Measurements from ENCODE around the gene VDR.

The VDR gene

DNA sequence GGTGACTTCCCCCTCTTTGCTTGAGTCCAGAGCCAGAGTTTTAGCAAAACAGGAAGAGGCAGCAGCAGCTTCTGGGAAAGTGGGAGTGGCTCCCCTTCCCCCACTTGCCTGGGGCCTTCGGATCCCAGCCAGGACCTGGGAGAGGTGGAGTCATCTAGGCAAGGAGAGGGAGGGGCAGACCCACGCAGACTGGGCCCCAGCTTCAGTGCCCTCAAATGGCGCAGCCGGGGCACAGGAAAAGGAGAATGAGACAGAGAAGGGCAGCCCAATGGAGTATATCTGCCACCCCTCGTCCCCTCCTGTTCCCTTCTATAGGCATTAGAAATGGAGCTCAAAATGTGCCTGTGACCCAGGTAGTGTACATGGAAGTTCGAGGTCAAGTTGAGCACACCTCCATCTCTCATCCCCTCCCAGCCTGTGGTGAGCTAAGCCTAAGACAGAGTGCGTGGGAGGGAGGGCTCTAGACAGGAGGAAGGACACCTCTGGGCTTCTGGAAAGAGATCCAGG lies 75.8 kb downstream of the VDR start:
- no peak overlapping the region for H2AK5ac ChIP-seq (ENCODE audit: low read length, severe bottlenecking)
- H2BK5ac ChIP-seq (ENCODE audit: low read depth, low read length, poor library complexity, severe bottlenecking): no peak overlapping the region
- DNase-seq: peak; percentile 53

DNA sequence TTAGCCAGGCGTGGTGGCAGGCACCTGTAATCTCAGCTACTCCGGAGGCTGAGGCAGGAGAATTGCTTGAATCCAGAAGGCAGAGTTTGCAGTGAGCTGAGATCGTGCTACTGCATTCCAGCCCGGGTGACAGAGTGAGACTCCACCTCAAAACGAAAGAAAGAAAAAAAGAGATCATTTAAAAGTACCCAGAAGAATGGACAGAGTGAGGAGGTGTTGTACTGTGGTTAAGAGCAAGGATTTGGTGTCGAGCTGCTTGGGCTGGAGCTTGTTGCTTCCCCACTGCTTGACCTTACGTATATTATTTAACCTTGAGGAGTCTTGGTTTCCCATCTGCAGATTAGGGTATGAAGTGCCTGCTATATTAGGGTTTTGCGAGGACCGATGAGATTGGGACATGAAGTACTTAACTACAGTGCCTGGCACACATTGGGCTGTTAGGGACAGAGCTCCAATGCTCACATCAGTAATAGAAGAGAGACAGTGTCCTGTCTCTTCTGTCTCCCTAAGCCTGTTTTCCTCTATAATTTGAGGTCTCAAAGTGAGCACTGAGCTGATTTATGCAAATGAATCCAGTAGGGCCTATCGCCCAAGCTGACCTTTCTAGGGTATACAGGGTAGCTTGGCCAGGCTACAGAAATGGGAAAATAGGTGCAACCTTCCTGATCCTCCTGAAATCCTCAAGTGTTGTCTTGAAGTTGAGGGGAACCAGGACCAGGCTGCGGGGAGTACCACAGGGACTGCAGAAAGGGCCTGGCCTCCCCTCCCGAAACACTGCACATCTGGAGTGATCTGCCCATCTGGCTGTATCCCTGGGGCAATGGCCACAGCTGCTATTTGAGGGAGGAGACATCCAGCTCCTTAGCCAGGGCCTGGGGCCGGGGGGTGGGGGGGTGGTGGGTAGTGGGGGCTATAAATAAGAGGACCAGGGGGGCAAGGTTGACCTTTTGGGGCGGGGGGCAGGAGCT lies 76.5 kb downstream of the VDR start:
- Histone ChIP-seq H3K4me2 (ENCODE audit: low read length, poor library complexity, severe bottlenecking) (no peak overlapping the region), H2BK12ac (ENCODE audit: low read length in 2 of 2) (peak overlapping the region in 1 of 2 experiments; percentile 64), H3K4me3 (ENCODE audit: insufficient read depth in 1 of 2, low read depth in 1 of 2, low read length in 2 of 2) (peak overlapping the region in 1 of 2 experiments; percentile 9), H3K27me3 (ENCODE audit: control insufficient read depth in 1 of 2, insufficient read depth in 1 of 2, low read length in 2 of 2) (no peaks in the 10 kb centered on the region), H3K23ac (ENCODE audit: low read length in 2 of 2) (no peak overlapping the region), H3K18ac (ENCODE audit: low read depth in 1 of 2, low read length in 2 of 2) (peak overlapping the region; percentile 12 to 92), H2BK120ac (ENCODE audit: low read depth, low read length) (peak overlapping the region; percentile 42), H3K9me3 (ENCODE audit: control insufficient read depth, low read length) (no peaks in the 10 kb centered on the region), H3K4ac (ENCODE audit: low read depth in 1 of 2, low read length in 2 of 2) (peak overlapping the region in 1 of 2 experiments; percentile 78), H2AK5ac (ENCODE audit: low read length, severe bottlenecking) (peak overlapping the region; percentile 23), H3K14ac (ENCODE audit: low read length in 2 of 2) (peak overlapping the region in 1 of 2 experiments; percentile 38), H2BK5ac (ENCODE audit: low read depth, low read length, poor library complexity, severe bottlenecking) (no peak overlapping the region), H2BK15ac (ENCODE audit: low read depth, poor library complexity, severe bottlenecking) (peak overlapping the region; percentile 18), H3K79me1 (replicated peaks; ENCODE audit: low read length, poor library complexity, severe bottlenecking) (no peaks in the 10 kb centered on the region), H3K36me3 (ENCODE audit: control insufficient read depth in 1 of 2, insufficient read depth in 2 of 2, low read depth in 1 of 2, low read length in 2 of 2) (no peaks in the 10 kb centered on the region), H3K27ac (ENCODE audit: low read length, poor library complexity, severe bottlenecking) (no peak overlapping the region), H4K8ac (ENCODE audit: low read length) (peak overlapping the region; percentile 20), H4K91ac (ENCODE audit: low read length) (peak overlapping the region; percentile 20), H2AFZ (ENCODE audit: low read depth, low read length) (no peak overlapping the region), H3K4me1 (ENCODE audit: control insufficient read depth, insufficient read depth, low read depth, low read length) (peaks cover 27% of the 10 kb centered on the region), H3K9ac (ENCODE audit: low read length) (peak overlapping the region; percentile 39)
- no peak for DNase-seq
- 79% methylated on average over 13 of the region's 14 CpGs for WGBS

More for the DNA sequence above, 75.8 kb downstream of the VDR start:
- H3K14ac ChIP-seq (ENCODE audit: low read length in 2 of 2): peak overlapping the region in 1 of 2 experiments; percentile 5
- H2AFZ ChIP-seq (ENCODE audit: low read depth, low read length): no peak overlapping the region
- peak overlapping the region in 1 of 2 experiments; percentile 19 for H3K4ac ChIP-seq (ENCODE audit: low read depth in 1 of 2, low read length in 2 of 2)
- peak overlapping the region; percentile 79 for H4K8ac ChIP-seq (ENCODE audit: low read length)
- peak overlapping the region; percentile 75 for H3K9ac ChIP-seq (ENCODE audit: low read length)
- 34% methylated on average over 5 of the region's 7 CpGs for WGBS
- H3K4me1 ChIP-seq (ENCODE audit: control insufficient read depth, insufficient read depth, low read depth, low read length): peaks cover 27% of the 10 kb centered on the region
- peak overlapping the region in 1 of 2 experiments; percentile 54 for H3K4me3 ChIP-seq (ENCODE audit: insufficient read depth in 1 of 2, low read depth in 1 of 2, low read length in 2 of 2)
- peak overlapping the region in 1 of 2 experiments; percentile 42 for H2BK12ac ChIP-seq (ENCODE audit: low read length in 2 of 2)
- no peak overlapping the region for H3K4me2 ChIP-seq (ENCODE audit: low read length, poor library complexity, severe bottlenecking)
- H4K91ac ChIP-seq (ENCODE audit: low read length): peak overlapping the region; percentile 67
- H3K18ac ChIP-seq (ENCODE audit: low read depth in 1 of 2, low read length in 2 of 2): peak overlapping the region; percentile 0 to 85
- no peak overlapping the region for H3K27ac ChIP-seq (ENCODE audit: low read length, poor library complexity, severe bottlenecking)
- H3K79me1 ChIP-seq (replicated peaks; ENCODE audit: low read length, poor library complexity, severe bottlenecking): no peaks in the 10 kb centered on the region
- H3K36me3 ChIP-seq (ENCODE audit: control insufficient read depth in 1 of 2, insufficient read depth in 2 of 2, low read depth in 1 of 2, low read length in 2 of 2): no peaks in the 10 kb centered on the region
- no peak overlapping the region for H3K23ac ChIP-seq (ENCODE audit: low read length in 2 of 2)
- no peaks in the 10 kb centered on the region for H3K27me3 ChIP-seq (ENCODE audit: control insufficient read depth in 1 of 2, insufficient read depth in 1 of 2, low read length in 2 of 2)
- H2BK15ac ChIP-seq (ENCODE audit: low read depth, poor library complexity, severe bottlenecking): peak overlapping the region; percentile 18
- H2BK120ac ChIP-seq (ENCODE audit: low read depth, low read length): peak overlapping the region; percentile 42
- no peaks in the 10 kb centered on the region for H3K9me3 ChIP-seq (ENCODE audit: control insufficient read depth, low read length)

DNA sequence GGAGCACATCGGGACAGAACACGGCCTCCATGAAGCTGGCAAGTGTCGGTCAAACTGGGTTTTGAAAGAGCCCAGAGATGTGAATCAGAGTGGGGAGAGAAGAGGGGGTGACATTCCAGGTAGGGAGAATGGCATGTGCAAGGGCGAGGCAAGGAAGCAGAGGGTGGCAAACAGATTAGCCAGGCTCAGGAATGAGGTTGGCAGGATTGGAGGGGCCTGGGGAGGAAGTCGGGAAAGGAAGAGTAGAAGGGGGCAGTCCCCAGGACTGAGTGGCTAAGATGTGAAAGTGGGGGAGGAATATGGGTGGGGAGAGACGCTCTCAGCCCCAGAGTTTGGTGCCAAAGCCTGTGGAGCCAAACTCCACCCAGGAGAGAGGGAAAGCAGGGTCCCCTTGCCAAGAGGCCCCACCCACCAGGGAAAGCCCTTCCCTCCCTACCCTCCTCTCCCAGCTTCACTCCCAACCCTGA lies 79.6 kb downstream of the VDR start:
- H3K23ac ChIP-seq (ENCODE audit: low read length in 2 of 2): no peak overlapping the region
- DNase-seq: no peak
- H2BK5ac ChIP-seq (ENCODE audit: low read depth, low read length, poor library complexity, severe bottlenecking): no peak overlapping the region

DNA sequence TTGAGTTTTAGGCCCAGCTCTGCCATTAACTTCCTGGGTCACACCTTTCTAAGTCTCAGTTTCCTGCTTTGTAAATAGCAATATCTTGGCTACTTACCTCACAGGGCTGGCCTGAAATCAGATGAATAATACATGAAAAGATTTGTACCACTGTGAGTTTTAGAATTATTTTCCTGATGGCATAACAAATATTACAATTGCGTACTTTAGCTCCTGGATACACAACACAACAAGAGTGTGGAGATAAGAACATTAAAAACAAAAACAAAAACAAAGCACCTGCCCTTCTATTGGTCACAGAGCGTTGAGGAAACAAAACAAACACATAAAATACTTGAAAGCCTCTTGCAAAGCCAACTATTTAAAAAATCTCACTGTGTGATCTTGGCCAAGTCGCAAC lies 80.2 kb downstream of the VDR start:
- no peak overlapping the region for H3K14ac ChIP-seq (ENCODE audit: low read length in 2 of 2)
- no peak overlapping the region for H2AK5ac ChIP-seq (ENCODE audit: low read length, severe bottlenecking)
- H4K8ac ChIP-seq (ENCODE audit: low read length): no peak overlapping the region
- H3K9ac ChIP-seq (ENCODE audit: low read length): peak overlapping the region; percentile 28
- no peaks in the 10 kb centered on the region for H3K36me3 ChIP-seq (ENCODE audit: control insufficient read depth in 1 of 2, insufficient read depth in 2 of 2, low read depth in 1 of 2, low read length in 2 of 2)
- H3K23ac ChIP-seq (ENCODE audit: low read length in 2 of 2): no peak overlapping the region
- H4K91ac ChIP-seq (ENCODE audit: low read length): no peak overlapping the region
- H2BK12ac ChIP-seq (ENCODE audit: low read length in 2 of 2): peak overlapping the region in 1 of 2 experiments; percentile 1
- H2BK120ac ChIP-seq (ENCODE audit: low read depth, low read length): peak overlapping the region; percentile 50
- H2BK5ac ChIP-seq (ENCODE audit: low read depth, low read length, poor library complexity, severe bottlenecking): no peak overlapping the region
- H2BK15ac ChIP-seq (ENCODE audit: low read depth, poor library complexity, severe bottlenecking): no peak overlapping the region
- H3K27me3 ChIP-seq (ENCODE audit: control insufficient read depth in 1 of 2, insufficient read depth in 1 of 2, low read length in 2 of 2): no peaks in the 10 kb centered on the region
- H3K18ac ChIP-seq (ENCODE audit: low read depth in 1 of 2, low read length in 2 of 2): no peak overlapping the region
- WGBS: 92% methylated on average over 3 of the region's 3 CpGs
- H3K9me3 ChIP-seq (ENCODE audit: control insufficient read depth, low read length): no peaks in the 10 kb centered on the region
- no peaks in the 10 kb centered on the region for H3K79me1 ChIP-seq (replicated peaks; ENCODE audit: low read length, poor library complexity, severe bottlenecking)
- H3K4ac ChIP-seq (ENCODE audit: low read depth in 1 of 2, low read length in 2 of 2): no peak overlapping the region
- no peak overlapping the region for H3K4me3 ChIP-seq (ENCODE audit: insufficient read depth in 1 of 2, low read depth in 1 of 2, low read length in 2 of 2)
- H3K4me1 ChIP-seq (ENCODE audit: control insufficient read depth, insufficient read depth, low read depth, low read length): peaks cover 33% of the 10 kb centered on the region
- no peak overlapping the region for H3K4me2 ChIP-seq (ENCODE audit: low read length, poor library complexity, severe bottlenecking)
- no peak overlapping the region for H2AFZ ChIP-seq (ENCODE audit: low read depth, low read length)
- H3K27ac ChIP-seq (ENCODE audit: low read length, poor library complexity, severe bottlenecking): no peak overlapping the region
- DNase-seq: no peak

More for the DNA sequence above, 79.6 kb downstream of the VDR start:
- Histone ChIP-seq H3K27me3 (ENCODE audit: control insufficient read depth in 1 of 2, insufficient read depth in 1 of 2, low read length in 2 of 2) (no peaks in the 10 kb centered on the region), H4K91ac (ENCODE audit: low read length) (no peak overlapping the region), H3K36me3 (ENCODE audit: control insufficient read depth in 1 of 2, insufficient read depth in 2 of 2, low read depth in 1 of 2, low read length in 2 of 2) (no peaks in the 10 kb centered on the region), H3K9me3 (ENCODE audit: control insufficient read depth, low read length) (no peaks in the 10 kb centered on the region), H3K4me1 (ENCODE audit: control insufficient read depth, insufficient read depth, low read depth, low read length) (peaks cover 34% of the 10 kb centered on the region), H3K79me1 (replicated peaks; ENCODE audit: low read length, poor library complexity, severe bottlenecking) (no peaks in the 10 kb centered on the region), H3K9ac (ENCODE audit: low read length) (peak overlapping the region; percentile 28), H3K4me2 (ENCODE audit: low read length, poor library complexity, severe bottlenecking) (no peak overlapping the region), H2BK12ac (ENCODE audit: low read length in 2 of 2) (no peak overlapping the region), H3K4ac (ENCODE audit: low read depth in 1 of 2, low read length in 2 of 2) (no peak overlapping the region), H3K4me3 (ENCODE audit: insufficient read depth in 1 of 2, low read depth in 1 of 2, low read length in 2 of 2) (no peak overlapping the region), H3K27ac (ENCODE audit: low read length, poor library complexity, severe bottlenecking) (no peak overlapping the region), H4K8ac (ENCODE audit: low read length) (no peak overlapping the region), H2BK15ac (ENCODE audit: low read depth, poor library complexity, severe bottlenecking) (peak overlapping the region; percentile 26), H3K14ac (ENCODE audit: low read length in 2 of 2) (no peak overlapping the region), H2BK120ac (ENCODE audit: low read depth, low read length) (no peak overlapping the region), H3K18ac (ENCODE audit: low read depth in 1 of 2, low read length in 2 of 2) (no peak overlapping the region), H2AFZ (ENCODE audit: low read depth, low read length) (no peak overlapping the region), H2AK5ac (ENCODE audit: low read length, severe bottlenecking) (peak overlapping the region; percentile 51)
- WGBS: 88% methylated on average over 5 of the region's 6 CpGs
